IPS-15b (cell line): ENCODE data around the gene SAMD15.

Experiments
- H3K27me3 ChIP-seq: one replicate; pipeline ENCODE4 v1.6.1; 2013; ENCODE audit warnings: low read length; ENCODE audit not compliant: control insufficient read depth, insufficient read depth
- H3K36me3 ChIP-seq: one replicate; pipeline ENCODE4 v1.6.1; 2013; ENCODE audit warnings: low read length; ENCODE audit not compliant: control insufficient read depth, insufficient read depth
- H3K4me1 ChIP-seq: one replicate; pipeline ENCODE4 v1.6.1; 2013; ENCODE audit warnings: mild to moderate bottlenecking, low read length; ENCODE audit not compliant: control insufficient read depth, insufficient read depth
- H3K4me3 ChIP-seq: one replicate; pipeline ENCODE4 v1.5.1; 2013; ENCODE audit warnings: low read depth, low read length
- H3K9ac ChIP-seq: one replicate; pipeline ENCODE4 v1.6.1; 2013; ENCODE audit warnings: low read depth, mild to moderate bottlenecking, low read length
- H3K9me3 ChIP-seq: one replicate; pipeline ENCODE4 v1.6.1; 2013; ENCODE audit warnings: mild to moderate bottlenecking, low read length; ENCODE audit not compliant: control insufficient read depth, insufficient read depth

Gene SAMD15

GRCh38 chr14:77346495-77346894 is 30.7 kb upstream of the SAMD15 start:
- Histone ChIP-seq H3K27me3 (no peaks in the 10 kb centered on the region), H3K9ac (no peak overlapping the region), H3K9me3 (no peaks in the 10 kb centered on the region), H3K36me3 (no peaks in the 10 kb centered on the region), H3K4me1 (peaks cover 7% of the 10 kb centered on the region), H3K4me3 (no peak overlapping the region)

- H3K27me3 ChIP-seq, result no peaks in the 10 kb centered on the region
- H3K4me1 ChIP-seq, result peaks cover 7% of the 10 kb centered on the region
- no peaks in the 10 kb centered on the region for H3K36me3 ChIP-seq
- no peak overlapping the region for H3K4me3 ChIP-seq
- no peak overlapping the region for H3K9ac ChIP-seq
- H3K9me3 ChIP-seq, result no peaks in the 10 kb centered on the region
Measured at GRCh38 chr14:77347751-77348150, 29.4 kb upstream of the SAMD15 start.

GRCh38 chr14:77353469-77354141 is 23.6 kb upstream of the SAMD15 start:
- Histone ChIP-seq H3K27me3 (no peaks in the 10 kb centered on the region), H3K4me3 (no peak overlapping the region), H3K9me3 (no peaks in the 10 kb centered on the region), H3K4me1 (no peaks in the 10 kb centered on the region), H3K9ac (no peak overlapping the region), H3K36me3 (no peaks in the 10 kb centered on the region)

- Histone ChIP-seq H3K36me3 (no peaks in the 10 kb centered on the region), H3K4me3 (no peak overlapping the region), H3K9me3 (no peaks in the 10 kb centered on the region), H3K27me3 (no peaks in the 10 kb centered on the region), H3K4me1 (no peaks in the 10 kb centered on the region), H3K9ac (no peak overlapping the region)
Measured at GRCh38 chr14:77355811-77356210, 21.4 kb upstream of the SAMD15 start.

- no peak overlapping the region for H3K4me3 ChIP-seq
- H3K36me3 ChIP-seq, result no peaks in the 10 kb centered on the region
- H3K9me3 ChIP-seq, result no peaks in the 10 kb centered on the region
- no peaks in the 10 kb centered on the region for H3K4me1 ChIP-seq
- no peak overlapping the region for H3K9ac ChIP-seq
- H3K27me3 ChIP-seq, result no peaks in the 10 kb centered on the region
Measured at GRCh38 chr14:77356899-77357298, 20.3 kb upstream of the SAMD15 start.

- no peaks in the 10 kb centered on the region for H3K27me3 ChIP-seq
- H3K4me1 ChIP-seq, result no peaks in the 10 kb centered on the region
- H3K36me3 ChIP-seq, result no peaks in the 10 kb centered on the region
- H3K4me3 ChIP-seq, result no peak overlapping the region
- no peak overlapping the region for H3K9ac ChIP-seq
- no peaks in the 10 kb centered on the region for H3K9me3 ChIP-seq
Measured at GRCh38 chr14:77359626-77360025, 17.6 kb upstream of the SAMD15 start.

GRCh38 chr14:77364146-77364545 is 13.0 kb upstream of the SAMD15 start:
- Histone ChIP-seq H3K4me1 (no peaks in the 10 kb centered on the region), H3K27me3 (no peaks in the 10 kb centered on the region), H3K4me3 (no peak overlapping the region), H3K9me3 (no peaks in the 10 kb centered on the region), H3K9ac (no peak overlapping the region), H3K36me3 (no peaks in the 10 kb centered on the region)

GRCh38 chr14:77369285-77369684 is 7.9 kb upstream of the SAMD15 start:
- Histone ChIP-seq H3K9me3 (no peaks in the 10 kb centered on the region), H3K9ac (no peak overlapping the region), H3K36me3 (no peaks in the 10 kb centered on the region), H3K27me3 (no peaks in the 10 kb centered on the region), H3K4me1 (no peaks in the 10 kb centered on the region), H3K4me3 (no peak overlapping the region)

- no peak overlapping the region for H3K9ac ChIP-seq
- H3K4me3 ChIP-seq, result no peak overlapping the region
- H3K9me3 ChIP-seq, result no peaks in the 10 kb centered on the region
- H3K36me3 ChIP-seq, result no peaks in the 10 kb centered on the region
- H3K4me1 ChIP-seq, result no peaks in the 10 kb centered on the region
- H3K27me3 ChIP-seq, result peaks cover 3% of the 10 kb centered on the region
Measured at GRCh38 chr14:77372304-77372841, 4.8 kb upstream of the SAMD15 start.

GRCh38 chr14:77375164-77375950 is 1.8 kb upstream of the SAMD15 start:
- Histone ChIP-seq H3K4me3 (peak overlapping the region; percentile 91), H3K9ac (no peak overlapping the region), H3K4me1 (no peaks in the 10 kb centered on the region), H3K27me3 (peaks cover 3% of the 10 kb centered on the region), H3K36me3 (no peaks in the 10 kb centered on the region), H3K9me3 (no peaks in the 10 kb centered on the region)

GRCh38 chr14:77375973-77376770 is 1.0 kb upstream of the SAMD15 start:
- peaks cover 3% of the 10 kb centered on the region for H3K27me3 ChIP-seq
- peak overlapping the region; percentile 91 for H3K4me3 ChIP-seq
- H3K9me3 ChIP-seq, result no peaks in the 10 kb centered on the region
- H3K9ac ChIP-seq, result peak overlapping the region; percentile 61
- no peaks in the 10 kb centered on the region for H3K4me1 ChIP-seq
- H3K36me3 ChIP-seq, result no peaks in the 10 kb centered on the region
